GM12892 (cell line): Measurements from ENCODE around the gene TXLNA.

ENCODE experiments used
- POLR2A ChIP-seq: IDR thresholded peaks from 2 replicates; pipeline ENCODE4 v1.6.1; 2011; ENCODE audit warnings: low read depth, low read length, control low read depth
- POLR2AphosphoS5 ChIP-seq: IDR thresholded peaks from 2 replicates; pipeline ENCODE4 v1.6.1; 2011; ENCODE audit warnings: low read depth, low read length, control low read depth

- TF ChIP-seq POLR2AphosphoS5 = no peak
- no peak for TF ChIP-seq POLR2A
Measured at GRCh38 chr1:32241001-32241763, 61.7 kb downstream of the TXLNA start.
